HG03095 (cell line): ENCODE measurements around the gene GPR137C.

Experiments
- ATAC-seq: cut with Tn5 transposase; IDR thresholded peaks from one replicate; pipeline ENCODE4 v1.9.1; 2021; ENCODE audit warnings: moderate library complexity; ENCODE audit not compliant: unreplicated experiment

GPR137C gene

DNA sequence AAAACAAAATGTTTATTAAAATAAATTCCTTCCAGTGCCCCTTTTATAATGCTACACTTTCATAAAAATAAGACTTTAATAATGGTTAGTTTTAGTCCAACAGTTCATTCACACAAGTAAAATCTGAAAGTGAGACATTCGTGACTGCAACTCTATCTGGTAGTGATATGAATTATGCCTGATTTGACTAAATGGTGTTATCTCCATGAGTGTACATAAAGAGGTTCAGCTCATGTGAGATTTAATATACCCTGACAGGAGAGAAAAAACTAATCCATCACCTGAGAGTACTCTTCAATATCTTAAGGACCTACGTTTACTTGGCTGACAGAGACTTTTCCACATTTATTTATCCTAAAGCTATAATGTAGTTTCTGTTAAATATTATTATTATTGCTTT is 108.7 kb downstream of the GPR137C start:
- ATAC-seq = no peak

- ATAC-seq = no peak
These were observed 111.2 kb downstream of the GPR137C start for GRCh38 chr14:52663850-52664249.

DNA sequence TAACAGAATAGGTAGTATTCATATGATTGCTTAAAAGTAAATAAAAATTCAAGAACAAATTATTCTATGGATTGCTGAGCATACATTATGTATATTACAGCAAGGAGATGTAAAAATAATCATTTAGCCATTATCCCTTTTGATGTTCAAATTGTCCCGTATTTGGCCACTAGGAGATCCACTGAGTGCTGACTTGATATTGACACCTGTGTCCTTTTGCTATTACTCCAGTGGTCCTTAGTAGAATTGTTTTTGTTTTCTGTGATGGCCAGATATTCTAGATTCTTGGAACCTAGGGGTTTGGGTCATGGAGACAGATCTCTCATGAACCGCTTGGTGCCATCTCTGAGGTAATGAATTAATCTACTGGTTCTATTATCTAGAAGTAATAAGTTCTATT is 126.0 kb downstream of the GPR137C start:
- no peak for ATAC-seq

DNA sequence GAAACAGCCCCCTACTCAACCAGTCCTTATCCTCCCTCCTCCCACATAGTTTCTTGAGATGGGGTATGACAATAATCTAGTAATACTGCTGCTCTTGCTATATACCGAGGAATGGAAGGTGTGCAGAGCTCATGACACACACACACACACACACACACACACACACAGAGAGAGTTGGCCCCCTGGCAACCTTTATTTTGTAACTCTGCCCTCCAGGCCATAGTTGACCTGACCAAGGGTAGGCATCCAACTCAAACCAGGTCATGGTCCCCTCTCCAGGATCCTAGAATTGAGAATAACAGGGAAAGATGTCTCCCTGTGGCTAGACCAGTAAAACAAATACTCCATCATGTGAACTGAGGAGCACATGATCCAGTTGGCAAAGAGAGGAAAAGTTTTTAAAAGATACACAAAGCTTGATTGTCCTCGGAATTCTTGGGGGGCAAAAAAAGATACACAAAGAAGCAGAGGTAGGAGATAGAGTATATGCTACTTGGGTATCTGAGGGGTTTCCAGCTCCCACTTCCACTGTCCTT is 131.4 kb downstream of the GPR137C start:
- ATAC-seq = no peak

DNA sequence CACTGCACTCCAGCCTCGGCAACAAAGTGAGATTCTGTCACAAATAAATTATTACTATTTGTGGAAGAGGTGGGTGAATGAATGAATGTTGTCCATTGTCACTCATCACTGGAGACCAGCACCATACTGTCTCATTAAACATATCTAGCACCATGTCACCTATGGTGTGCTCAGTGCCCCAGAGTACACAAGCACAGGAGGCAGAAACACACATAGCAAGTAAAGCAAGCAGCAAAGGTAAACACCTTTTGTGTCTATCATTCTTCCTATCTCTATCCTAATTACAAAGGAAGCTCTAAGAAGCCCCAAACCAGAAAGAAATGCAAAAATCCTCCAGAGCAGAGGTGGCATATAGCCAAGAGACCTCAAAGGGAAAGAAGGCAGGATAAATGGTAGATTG is 133.5 kb downstream of the GPR137C start:
- no peak for ATAC-seq
